HG02870 (cell line): ENCODE data around the gene DTNB.

Experiments used
- ATAC-seq: cut with Tn5 transposase; IDR thresholded peaks from one replicate; pipeline ENCODE4 v1.9.1; 2021; ENCODE audit warnings: mild to moderate bottlenecking, moderate library complexity; ENCODE audit not compliant: unreplicated experiment

The DTNB gene

GRCh38 chr2:25592766-25593292, 80.5 kb downstream of the DTNB start:
- no peak for ATAC-seq

GRCh38 chr2:25590921-25591505, 82.4 kb downstream of the DTNB start:
- ATAC-seq: no peak

- ATAC-seq: no peak
These were observed 83.6 kb downstream of the DTNB start for GRCh38 chr2:25589676-25590205.

- no peak for ATAC-seq
These were observed 84.8 kb downstream of the DTNB start for GRCh38 chr2:25588576-25588975.

GRCh38 chr2:25587361-25587760, 86.0 kb downstream of the DTNB start:
- peak; percentile 28 for ATAC-seq

- peak; percentile 74 for ATAC-seq
These were observed 86.6 kb downstream of the DTNB start for GRCh38 chr2:25586726-25587144.

GRCh38 chr2:25585189-25585588, 88.2 kb downstream of the DTNB start:
- no peak for ATAC-seq

DNA sequence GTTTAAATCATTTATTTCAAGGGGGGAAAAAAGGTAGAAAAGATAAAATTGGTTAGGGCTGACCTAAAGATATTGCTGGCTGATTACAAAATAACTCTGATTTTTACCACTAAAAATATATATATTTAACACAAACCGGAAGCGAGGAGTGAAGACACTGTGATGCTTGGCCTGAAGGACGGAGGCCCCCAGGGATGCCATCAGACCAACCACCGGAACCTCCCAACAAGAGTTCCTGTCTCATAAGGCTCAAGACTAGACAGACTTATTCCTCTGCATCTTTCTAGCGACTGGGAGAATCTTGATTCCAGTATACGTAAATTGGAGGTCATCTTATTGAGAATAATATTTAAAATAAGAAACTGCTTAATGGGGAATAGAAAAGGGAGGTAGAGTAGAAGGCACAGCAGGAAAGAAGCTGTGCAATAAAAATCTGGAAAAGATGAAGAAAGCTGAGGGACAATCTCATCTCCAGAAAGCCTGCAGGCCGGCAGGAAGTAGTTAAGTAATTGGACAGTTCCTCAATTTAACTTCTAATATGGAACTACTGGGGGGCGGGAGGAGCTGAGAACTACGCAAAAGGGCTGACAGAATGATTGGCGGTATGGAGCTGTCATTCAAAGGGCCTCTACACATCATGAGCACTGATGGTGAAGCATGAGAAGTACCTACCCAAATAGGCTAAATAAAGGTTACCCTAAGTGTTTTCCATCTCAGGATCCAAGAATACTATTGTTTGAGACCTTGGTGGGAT, 91.1 kb downstream of the DTNB start:
- ATAC-seq: no peak

DNA sequence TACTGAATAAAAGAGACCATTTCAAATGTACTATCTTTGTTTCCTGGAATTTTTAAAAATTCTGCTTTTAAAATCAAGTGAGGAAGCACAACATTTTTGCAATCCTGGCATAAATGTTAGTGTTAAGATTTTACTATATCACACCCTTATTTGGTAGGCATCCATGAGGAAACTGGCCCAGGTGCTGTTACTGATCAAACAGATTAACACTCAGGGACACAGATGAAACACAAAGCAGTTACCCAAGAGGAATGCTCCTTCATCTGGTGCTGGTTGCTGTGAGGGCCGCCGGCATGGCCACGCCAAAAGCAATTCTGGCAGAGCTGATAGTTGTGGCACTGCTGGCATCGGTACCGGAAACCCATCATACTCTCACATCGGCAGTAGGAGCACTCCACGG, 96.8 kb downstream of the DTNB start:
- ATAC-seq: no peak

DNA sequence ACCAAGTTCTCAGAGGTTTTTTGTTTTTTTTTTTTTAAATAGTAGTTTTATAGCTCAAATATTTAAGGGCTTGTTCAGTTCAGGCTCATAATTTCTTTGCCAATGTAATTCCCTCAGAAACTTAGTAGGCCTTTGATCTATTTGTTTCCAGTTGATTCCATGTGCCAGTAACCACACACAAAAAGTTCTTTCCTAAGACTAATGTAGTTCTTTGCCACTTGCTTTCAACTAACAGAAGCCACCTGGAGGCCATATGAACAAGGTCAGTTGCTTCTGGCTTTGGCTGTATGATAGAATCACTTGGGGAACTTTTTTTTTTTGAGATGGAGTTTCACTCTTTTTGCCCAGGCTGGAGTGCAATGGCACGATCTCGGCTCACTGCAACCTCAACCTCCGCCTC, 100.7 kb downstream of the DTNB start:
- no peak for ATAC-seq

DNA sequence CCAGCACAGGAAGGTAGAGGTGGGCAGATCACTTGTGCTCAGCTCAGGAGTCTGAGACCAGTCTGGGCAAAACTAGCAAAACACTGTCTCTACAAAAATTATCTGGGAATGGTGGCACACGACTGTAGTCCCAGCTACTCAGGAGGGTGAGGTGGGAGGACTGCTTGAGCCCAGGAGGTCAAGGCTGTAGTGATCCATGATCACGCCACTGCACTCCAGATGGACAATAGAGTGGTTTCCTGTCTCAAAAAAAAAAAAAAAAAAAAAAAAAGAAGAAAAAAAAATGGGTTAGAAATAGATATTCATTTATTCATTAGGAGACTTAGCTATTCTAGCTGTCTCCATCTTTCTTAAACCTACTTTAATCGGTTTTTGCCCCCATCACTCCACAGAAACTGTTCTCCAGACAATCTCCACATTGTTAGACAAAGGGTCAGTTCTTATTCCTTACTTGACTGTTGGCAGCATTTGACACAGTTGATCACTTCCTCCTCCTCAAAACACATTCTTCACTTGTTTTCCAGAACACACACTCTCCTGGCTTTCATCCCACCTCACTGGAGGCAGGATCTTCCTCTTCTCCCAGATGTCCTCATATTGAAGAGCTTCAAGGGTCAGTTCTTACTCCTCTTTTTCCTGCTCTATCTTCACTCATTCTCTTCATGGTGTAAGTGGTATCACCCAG, 103.1 kb downstream of the DTNB start:
- ATAC-seq: no peak

- ATAC-seq: no peak
These were observed 106.0 kb downstream of the DTNB start for GRCh38 chr2:25567406-25567805.

DNA sequence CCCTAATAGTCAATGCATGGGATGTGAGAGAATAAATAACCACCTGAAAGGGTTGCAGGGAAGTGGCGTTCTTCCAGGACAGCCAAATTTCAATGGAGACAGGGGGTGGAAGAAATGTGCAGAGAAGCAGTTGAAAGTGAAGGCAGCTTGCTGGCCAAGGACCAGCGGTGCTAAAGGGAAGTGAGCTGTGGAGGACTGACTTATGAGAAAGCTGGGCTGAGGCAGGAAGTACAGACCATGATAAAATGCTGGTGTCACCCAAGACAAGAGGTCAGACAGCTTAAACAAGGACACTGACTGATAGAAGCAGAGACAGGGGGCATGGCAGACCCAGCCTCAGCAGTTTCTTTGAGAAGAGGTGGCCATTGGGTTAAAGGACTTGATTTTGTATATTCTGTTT, 106.7 kb downstream of the DTNB start:
- ATAC-seq: no peak

- ATAC-seq: no peak
These were observed 107.3 kb downstream of the DTNB start for GRCh38 chr2:25566094-25566493.

DNA sequence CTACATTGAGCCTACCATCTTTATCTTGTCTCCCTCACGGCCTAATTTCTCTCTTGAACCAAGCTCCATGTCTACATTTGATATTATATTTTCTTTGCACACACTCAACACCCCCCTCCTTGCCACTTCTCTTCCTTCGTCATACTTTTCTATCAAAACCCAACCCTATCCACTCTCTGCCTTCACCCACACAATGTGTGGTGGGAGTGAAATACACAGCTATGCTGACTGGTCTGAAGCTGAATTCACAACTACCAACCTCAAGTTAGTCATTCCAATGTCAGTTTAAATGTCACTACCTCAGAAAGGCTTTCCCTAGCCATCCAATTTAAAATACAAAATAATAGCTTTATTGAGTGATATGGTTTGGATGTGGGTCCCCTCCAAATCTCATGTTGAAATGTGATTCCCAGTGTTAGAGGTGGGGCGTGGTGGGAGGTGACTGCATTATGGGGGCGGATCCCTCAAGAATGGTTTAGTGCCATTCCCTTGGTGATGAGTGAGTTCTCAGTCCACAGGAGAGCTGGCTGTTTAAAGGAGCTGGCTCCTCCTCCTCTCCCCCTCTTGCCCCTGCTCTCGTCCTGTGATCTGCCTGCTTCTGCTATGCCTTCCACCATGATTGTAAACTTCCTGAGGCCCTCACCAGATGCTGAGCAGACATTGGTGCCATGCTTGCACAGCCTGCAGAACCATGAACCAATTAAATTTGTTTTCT, 112.1 kb downstream of the DTNB start:
- ATAC-seq: no peak

DNA sequence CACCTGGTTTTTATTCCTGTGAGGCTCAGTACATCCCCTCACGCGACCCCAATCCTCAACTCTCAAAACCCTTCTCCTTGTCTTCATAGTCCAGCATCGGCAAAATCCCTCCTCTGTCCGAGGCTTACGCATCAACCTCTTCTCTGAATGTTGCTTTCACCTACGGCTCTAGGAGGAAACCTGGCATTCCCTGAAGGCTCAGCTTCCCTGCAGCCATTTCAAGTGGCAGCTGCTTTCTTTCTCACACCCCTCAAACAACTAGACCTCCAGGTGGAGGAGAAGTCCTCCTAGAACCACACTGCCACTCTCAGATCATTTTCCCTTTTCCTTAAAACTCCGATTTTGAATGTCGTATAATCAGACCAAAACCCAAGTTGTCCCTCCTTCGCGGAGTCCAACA, 114.2 kb downstream of the DTNB start:
- ATAC-seq: no peak

DNA sequence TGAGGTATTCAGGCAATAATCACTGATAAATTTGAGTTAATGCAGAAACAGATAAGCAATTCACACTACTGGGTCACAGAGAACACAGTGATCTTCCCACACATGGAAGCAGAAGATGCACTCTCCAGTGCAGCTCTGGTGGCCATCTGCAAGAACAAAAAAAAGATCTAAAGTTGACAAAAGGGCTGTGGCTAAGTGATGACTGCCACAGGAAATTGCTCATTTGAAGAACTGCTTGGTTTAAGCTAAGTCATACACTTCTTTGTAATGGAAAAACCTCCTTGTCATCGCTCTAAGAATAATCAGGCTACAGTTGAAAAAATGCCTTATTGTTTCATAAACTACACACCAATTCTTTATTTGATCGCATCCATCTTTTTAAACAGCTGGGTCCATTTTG, 115.1 kb downstream of the DTNB start:
- peak; percentile 72 for ATAC-seq

GRCh38 chr2:25557179-25558036, 116.0 kb downstream of the DTNB start:
- ATAC-seq: peak; percentile 32

- no peak for ATAC-seq
These were observed 121.1 kb downstream of the DTNB start for GRCh38 chr2:25552318-25552717.

GRCh38 chr2:25551316-25551715, 122.1 kb downstream of the DTNB start:
- ATAC-seq: no peak
